ENCODE data around the gene ELK4. TPM values are rescaled to one million over a fixed set of nuclear protein-coding genes. Genes with fewer than 3 reads are reported as not detected.

The ELK4 gene
- total and polyA plus RNA-seq, 2 of the 13 experiments (the other 11 are each of a cell fraction or from before 2014, with no cell fraction given), result 8.3 to 13.1 TPM

GRCh38 chr1:205601205-205601604, 30.6 kb downstream of the ELK4 start (continued):
- peak; percentile 67; the same call in 1 of the 2 replicates for TF ChIP-seq HNF1A (IDR thresholded peaks at IDR 0.05; ENCODE audit: low read depth)
- TF ChIP-seq HNF1A (CRISPR knock-in tag; IDR thresholded peaks at IDR 0.05; ENCODE audit: borderline replicate concordance), result peak; percentile 48; the same call in 1 of the 2 replicates
- no peak for TF ChIP-seq ZNF235 (CRISPR knock-in tag; IDR thresholded peaks at IDR 0.05; ENCODE audit: borderline replicate concordance)
- TF ChIP-seq CTCF (CRISPR knock-in tag; IDR thresholded peaks at IDR 0.05), result 0 out of 2 replicates have a peak, but pooled peaks have one; percentile 5
- peak; percentile 11 for TF ChIP-seq TEAD3 (CRISPR knock-in tag; optimal IDR thresholded peaks at IDR 0.05; ENCODE audit: borderline replicate concordance)
- TF ChIP-seq ZFP36 (IDR thresholded peaks at IDR 0.05; ENCODE audit: borderline replicate concordance, low read depth, low read length, partially characterized antibody), result no peak
- TF ChIP-seq LCORL (IDR thresholded peaks at IDR 0.05), result no peak
- TF ChIP-seq LCORL (CRISPR knock-in tag; IDR thresholded peaks at IDR 0.05), result no peak
- TF ChIP-seq TAF15 (IDR thresholded peaks at IDR 0.05; ENCODE audit: low read depth, low read length, poor library complexity, severe bottlenecking), result no peak
- TF ChIP-seq ZNF709 (CRISPR knock-in tag; IDR thresholded peaks at IDR 0.05), result no peak
- TF ChIP-seq KLF12 (CRISPR knock-in tag; IDR thresholded peaks at IDR 0.05; ENCODE audit: borderline replicate concordance), result no peak
- no peak for TF ChIP-seq THRA (CRISPR knock-in tag; IDR thresholded peaks at IDR 0.05; ENCODE audit: borderline replicate concordance)
